ENCODE measurements around the gene MTX1.

- TF ChIP-seq MCM2 (IDR thresholded peaks at IDR 0.05; ENCODE audit: low read depth) (no peak), SP1 (CRISPR knock-in tag; IDR thresholded peaks at IDR 0.05) (no peak), ILF3 (IDR thresholded peaks at IDR 0.05; ENCODE audit: borderline replicate concordance) (no peak), MCM5 (IDR thresholded peaks at IDR 0.05; ENCODE audit: low read depth) (no peak)
Observed at GRCh38 chr1:155256058-155256852, 47.8 kb downstream of the MTX1 start.

All from K562 (cell line).